ACHN (cell line): Measurements from ENCODE around the gene KRTAP12-4.
"Not testable (repeated sequence)": the region's sequence is repeated elsewhere in the genome, so short reads cannot be mapped to it uniquely, and the experiment has no call there.

Source experiments
- DNase-seq: peaks from one replicate; pipeline ENCODE4 v3.0.0-alpha.2; 2015
- in situ Hi-C: cut with HindIII; loops from 2 replicates; pipeline ENCODE4 v1.10.0; 2017; ENCODE audit warnings: low sequenced_read_pairs, low pct_ligation_motif_present, low pct_unique_long_range_greater_than_20kb

Gene KRTAP12-4

GRCh38 chr21:44654576-44655175 is at the start of gene KRTAP12-4:
KRTAP12-4 (minus strand) TSS chr21:44654659; CDS start chr21:44654614, 45 bp downstream.
- in situ Hi-C loops, result no loop called here

GRCh38 chr21:44703731-44704635 is 49.5 kb upstream of the KRTAP12-4 start:
- in situ Hi-C loops, result no loop called here
- no peak for DNase-seq

More at GRCh38 chr21:44654576-44655175, at the start of gene KRTAP12-4:
- DNase-seq, result no peak

- in situ Hi-C loops, result no loop called here
- DNase-seq, result no peak
Measured at GRCh38 chr21:44702973-44703730, 48.7 kb upstream of the KRTAP12-4 start.

GRCh38 chr21:44702111-44702972 is 47.9 kb upstream of the KRTAP12-4 start:
- in situ Hi-C loops, result no loop called here
- no peak for DNase-seq

- DNase-seq, result no peak
- in situ Hi-C loops, result no loop called here
Measured at GRCh38 chr21:44701541-44701940, 47.1 kb upstream of the KRTAP12-4 start.

GRCh38 chr21:44701023-44701400 is 46.6 kb upstream of the KRTAP12-4 start:
- in situ Hi-C loops, result no loop called here
- DNase-seq, result no peak

GRCh38 chr21:44700101-44701022 is 45.9 kb upstream of the KRTAP12-4 start:
- DNase-seq, result no peak
- in situ Hi-C loops, result no loop called here

- in situ Hi-C loops, result no loop called here
- DNase-seq, result no peak
Measured at GRCh38 chr21:44699502-44700001, 45.1 kb upstream of the KRTAP12-4 start.

- no peak for DNase-seq
- in situ Hi-C loops, result no loop called here
Measured at GRCh38 chr21:44697811-44698734, 43.6 kb upstream of the KRTAP12-4 start.

- DNase-seq, in situ Hi-C loops: not testable (repeated sequence)
Measured at GRCh38 chr21:44697172-44697810, 42.8 kb upstream of the KRTAP12-4 start, which contains the start of gene KRTAP10-12. KRTAP10-12 (plus strand) TSS chr21:44697172; CDS start chr21:44697202, 30 bp downstream.

- in situ Hi-C loops, result no loop called here
Measured at GRCh38 chr21:44696572-44696971, 42.1 kb upstream of the KRTAP12-4 start.

GRCh38 chr21:44695641-44696040 is 41.2 kb upstream of the KRTAP12-4 start:
- DNase-seq, result no peak
- in situ Hi-C loops, result no loop called here

More at GRCh38 chr21:44696572-44696971, 42.1 kb upstream of the KRTAP12-4 start:
- DNase-seq, result no peak

GRCh38 chr21:44695184-44695583 is 40.7 kb upstream of the KRTAP12-4 start:
- in situ Hi-C loops, result no loop called here
- no peak for DNase-seq

GRCh38 chr21:44694776-44695175 is 40.3 kb upstream of the KRTAP12-4 start:
- no peak for DNase-seq
- in situ Hi-C loops, result no loop called here

GRCh38 chr21:44692798-44693512 is 38.5 kb upstream of the KRTAP12-4 start:
- DNase-seq, result no peak
- in situ Hi-C loops, result no loop called here
